ENCODE results near the gene GSE1. TPM values are rescaled to one million over a fixed set of nuclear protein-coding genes. Genes with fewer than 3 reads are reported as not detected.
A peak's percentile ranks its signal among the peaks of the same experiment; 100 is the strongest.
"Not testable (repeated sequence)": the region's sequence is repeated elsewhere in the genome, so short reads cannot be mapped to it uniquely, and the experiment has no call there.

The GSE1 gene
- total RNA-seq, 1 experiment from 2014 or later: 90.2 TPM

GRCh38 chr16:85592277-85592676 is 20.8 kb upstream of the GSE1 start:
- H3K9ac ChIP-seq (ENCODE audit: low read length); H3K4me2 ChIP-seq (ENCODE audit: low read length); BruUV-seq (replicated peaks); intact Hi-C loops (cut with micrococcal nuclease); H3K27ac ChIP-seq (ENCODE audit: low read depth, low read length); H3K36me3 ChIP-seq (ENCODE audit: control insufficient read depth in 1 of 2, insufficient read depth in 2 of 2, low read length in 2 of 2); CTCF ChIA-PET; DNase-seq (ENCODE audit: low read depth, low spot score); H3K9me3 ChIP-seq (ENCODE audit: control insufficient read depth in 1 of 2, insufficient read depth in 1 of 2, low read depth in 1 of 2, low read length in 2 of 2); H3K9me2 ChIP-seq (ENCODE audit: insufficient read depth); H3K79me2 ChIP-seq (ENCODE audit: insufficient read depth, low read length); H2AFZ ChIP-seq (ENCODE audit: low read depth, low read length, poor library complexity, severe bottlenecking); ATAC-seq; H3K4me1 ChIP-seq (ENCODE audit: control insufficient read depth in 1 of 2, insufficient read depth in 2 of 2, low read length in 2 of 2); H3K4me3 ChIP-seq (replicated peaks in 1 of 2; ENCODE audit: low read depth in 1 of 2, low read length in 2 of 2); H3K27me3 ChIP-seq (ENCODE audit: insufficient read depth, low read length); H4K20me1 ChIP-seq (ENCODE audit: insufficient read depth): not testable (repeated sequence)
- POLR2A ChIA-PET: interaction anchor here (0.7 kb wide), 1 partner anchor 219 kb away, joined by 3 read pairs; no protein-coding TSS in a partner anchor
- RAD21 ChIA-PET (ENCODE audit: low non-redundant PET in 1 of 2, low total read pairs in 2 of 2, uncharacterized antibody in 2 of 2, unreplicated experiment in 2 of 2): interaction anchor here in 1 of 2 experiments (0.6 kb wide), 1 partner anchor 14 kb away, joined by 3 read pairs; no protein-coding TSS in a partner anchor

- ATAC-seq (peak; percentile 39), DNase-seq (ENCODE audit: low read depth, low spot score) (no peak)
- Histone ChIP-seq H3K27ac (ENCODE audit: low read depth, low read length) (no peak overlapping the region), H3K9me2 (ENCODE audit: insufficient read depth) (no peaks in the 10 kb centered on the region), H4K20me1 (ENCODE audit: insufficient read depth) (no peaks in the 10 kb centered on the region), H3K4me3 (replicated peaks in 1 of 2; ENCODE audit: low read depth in 1 of 2, low read length in 2 of 2) (no peak overlapping the region), H3K36me3 (ENCODE audit: control insufficient read depth in 1 of 2, insufficient read depth in 2 of 2, low read length in 2 of 2) (no peaks in the 10 kb centered on the region), H3K9me3 (ENCODE audit: control insufficient read depth in 1 of 2, insufficient read depth in 1 of 2, low read depth in 1 of 2, low read length in 2 of 2) (peaks cover 0 to 5% of the 10 kb centered on the region in 2 experiments; a peak in 1 of 4 replicates), H3K27me3 (ENCODE audit: insufficient read depth, low read length) (no peaks in the 10 kb centered on the region), H3K9ac (ENCODE audit: low read length) (no peak overlapping the region), H3K79me2 (ENCODE audit: insufficient read depth, low read length) (no peaks in the 10 kb centered on the region), H3K4me1 (ENCODE audit: control insufficient read depth in 1 of 2, insufficient read depth in 2 of 2, low read length in 2 of 2) (peaks cover 0 to 6% of the 10 kb centered on the region in 2 experiments; a peak in 1 of 4 replicates), H3K4me2 (ENCODE audit: low read length) (no peak overlapping the region), H2AFZ (ENCODE audit: low read depth, low read length, poor library complexity, severe bottlenecking) (no peak overlapping the region)
- BruUV-seq (replicated peaks): no TSS peak
- CTCF ChIA-PET: no interaction called here
- TF ChIP-seq EZH2phosphoT487 (IDR thresholded peaks at IDR 0.05; ENCODE audit: borderline replicate concordance) (no peak), ZNF274 (IDR thresholded peaks at IDR 0.05; ENCODE audit: low read depth, low read length) (no peak)
- RAD21 ChIA-PET (ENCODE audit: low non-redundant PET in 1 of 2, low total read pairs in 2 of 2, uncharacterized antibody in 2 of 2, unreplicated experiment in 2 of 2): interaction anchor here in 1 of 2 experiments (0.6 kb wide), 1 partner anchor 14 kb away, joined by 3 read pairs; no protein-coding TSS in a partner anchor
- POLR2A ChIA-PET: no interaction called here
- intact Hi-C loops (cut with micrococcal nuclease): no loop called here
These were observed 20.2 kb upstream of the GSE1 start for GRCh38 chr16:85592700-85593493.
